ENCODE results near the gene KRTAP10-8.
"Not testable (repeated sequence)": the region's sequence is repeated elsewhere in the genome, so short reads cannot be mapped to it uniquely, and the experiment has no call there.

The KRTAP10-8 gene

DNA sequence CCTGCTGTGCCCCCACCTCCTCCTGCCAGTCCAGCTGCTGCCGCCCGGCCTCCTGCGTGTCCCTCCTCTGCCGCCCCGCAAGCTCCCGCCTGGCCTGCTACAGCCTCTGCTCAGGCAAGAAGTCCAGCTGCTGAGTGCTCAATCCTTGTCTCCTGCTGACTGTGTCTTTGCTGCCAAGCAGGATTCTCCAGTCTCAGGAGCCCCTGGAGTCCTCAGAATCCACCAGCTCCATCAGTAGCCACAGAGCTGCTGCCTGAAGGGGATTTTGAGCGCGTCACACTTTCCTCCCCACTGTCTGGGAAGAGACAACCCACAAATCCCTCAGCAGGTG, 35.3 kb downstream of the KRTAP10-8 start:
- DNase-seq: peak in 1 of 2 experiments; percentile 53

DNA sequence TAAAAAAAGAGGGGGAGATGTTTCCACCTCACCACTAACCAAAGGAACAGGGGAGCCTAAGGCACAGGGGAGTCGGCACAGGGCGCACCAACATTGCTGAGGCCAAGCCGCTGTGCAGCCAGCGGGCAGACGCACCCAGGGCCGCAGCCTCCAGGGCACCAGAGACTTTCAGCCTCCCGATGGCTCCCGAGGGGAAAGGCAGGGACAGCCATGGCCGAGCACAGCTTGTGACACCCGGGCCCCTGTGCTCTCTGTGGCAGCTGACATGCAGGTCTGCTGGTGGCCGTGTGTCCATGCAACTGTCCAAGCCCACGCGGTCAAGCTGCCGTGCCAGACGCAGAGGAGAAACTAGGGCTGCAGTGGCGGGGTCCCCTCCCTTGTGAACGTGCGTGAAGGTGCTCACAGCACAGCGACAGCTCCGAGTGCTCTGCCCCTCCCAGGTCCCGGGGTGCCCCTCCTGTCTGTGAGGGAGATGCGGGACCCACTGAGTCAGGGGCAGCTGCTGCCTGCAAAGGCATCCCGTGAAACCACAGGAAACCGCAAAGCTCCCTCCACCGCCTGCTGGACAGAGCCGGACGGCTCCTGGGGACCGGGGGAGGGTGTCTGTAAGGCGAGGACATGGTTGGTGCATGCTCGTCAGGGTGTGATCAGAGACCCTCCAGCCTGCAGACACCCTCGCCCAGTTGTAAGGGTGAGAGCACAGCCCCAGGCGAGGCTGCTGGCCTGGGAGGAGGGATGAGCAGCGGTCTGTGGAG, 36.9 kb downstream of the KRTAP10-8 start:
- DNase-seq: no peak

DNA sequence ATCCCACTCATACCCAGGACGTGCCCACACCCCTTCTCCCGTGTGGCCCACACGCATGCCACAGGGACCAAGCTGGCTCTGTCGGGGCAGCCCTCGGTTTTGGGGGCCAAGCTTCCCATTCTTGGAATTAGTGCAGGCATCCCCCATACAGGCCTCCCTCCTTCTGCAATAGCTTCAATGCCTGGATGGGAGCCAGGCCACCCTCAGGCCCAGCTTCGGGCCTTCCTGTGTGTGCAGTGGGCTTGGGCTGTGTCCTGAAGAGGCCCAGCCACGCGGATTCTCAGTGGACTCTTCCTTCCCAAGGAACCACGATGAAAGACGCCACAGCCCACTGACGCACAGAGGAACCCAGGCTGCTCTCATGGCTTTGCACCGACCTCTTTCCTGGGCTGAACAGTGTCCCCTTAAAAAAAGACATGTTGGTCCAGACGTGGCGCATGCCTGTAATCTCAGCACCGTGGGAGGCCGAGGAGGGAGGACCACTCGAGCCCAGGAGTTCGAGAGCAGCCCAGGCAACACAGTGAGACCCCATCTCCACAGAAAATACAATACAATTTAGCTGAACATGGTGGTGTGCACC, 37.7 kb downstream of the KRTAP10-8 start:
- no peak for DNase-seq

DNA sequence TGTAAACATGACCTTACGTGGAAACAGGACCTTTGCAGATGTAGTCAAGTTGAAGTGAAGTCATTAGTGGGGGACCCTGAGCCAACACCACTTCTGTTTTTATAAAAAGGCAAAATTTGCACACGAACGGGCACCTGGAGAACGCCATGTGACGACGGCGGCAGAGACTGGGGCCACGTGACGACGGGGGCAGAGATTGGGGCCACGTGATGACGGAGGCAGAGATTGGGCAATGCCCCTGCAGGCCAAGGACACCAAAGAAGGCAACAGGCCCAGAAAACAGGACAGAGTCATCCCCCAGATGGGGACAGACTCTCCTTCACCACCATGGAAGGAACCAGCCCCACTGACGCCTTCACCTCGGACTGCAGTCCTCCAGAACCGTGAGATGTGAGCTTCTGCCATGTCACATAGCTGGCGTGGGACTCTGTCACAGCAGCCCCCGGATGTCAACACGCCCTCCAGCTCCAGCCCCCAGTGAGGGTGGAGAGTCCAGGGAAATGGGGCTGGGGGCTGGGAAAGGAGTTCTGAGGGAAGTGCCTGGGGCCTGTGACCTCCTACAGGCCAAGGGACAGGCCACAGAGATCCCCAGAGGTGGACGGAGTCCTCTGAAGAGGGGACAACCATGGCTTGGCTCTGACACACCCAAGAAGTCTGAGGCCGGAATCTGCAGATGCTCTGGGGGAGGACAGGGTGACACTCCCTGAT, 38.5 kb downstream of the KRTAP10-8 start:
- DNase-seq: no peak

DNA sequence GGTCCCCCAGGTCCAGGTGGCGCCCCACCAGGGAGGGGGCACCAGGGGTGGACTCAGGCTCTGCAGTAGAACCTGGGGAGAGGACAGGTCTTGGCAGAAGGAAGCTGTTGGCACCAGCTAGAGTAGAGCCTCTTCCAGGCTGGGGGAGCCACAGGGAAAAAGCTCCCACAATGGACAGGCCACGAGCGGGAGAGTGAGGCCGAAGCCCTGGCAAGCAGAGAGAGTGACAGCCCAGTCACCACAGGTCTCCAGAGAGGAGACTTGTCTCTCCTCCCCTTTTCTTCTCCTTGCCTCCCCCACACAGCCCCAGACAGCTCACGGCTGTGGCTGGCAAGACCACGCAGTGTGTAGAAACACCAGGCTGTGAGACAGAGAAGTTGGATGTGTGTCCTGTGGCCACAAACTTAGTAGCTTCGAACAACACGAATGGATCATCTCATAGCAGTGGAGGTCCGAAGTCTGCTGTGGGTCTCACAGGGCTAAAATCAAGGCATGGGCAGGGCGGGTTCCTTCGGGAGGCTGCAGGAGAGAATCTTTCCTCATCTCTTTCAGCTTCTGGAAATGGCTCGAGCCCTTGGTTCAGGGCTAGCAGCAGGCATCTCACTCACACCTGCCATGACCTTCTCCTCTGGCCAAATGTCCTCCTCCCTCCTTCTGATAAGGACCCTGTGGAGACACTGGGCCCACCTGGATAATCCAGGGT, 39.2 kb downstream of the KRTAP10-8 start:
- no peak for DNase-seq

DNA sequence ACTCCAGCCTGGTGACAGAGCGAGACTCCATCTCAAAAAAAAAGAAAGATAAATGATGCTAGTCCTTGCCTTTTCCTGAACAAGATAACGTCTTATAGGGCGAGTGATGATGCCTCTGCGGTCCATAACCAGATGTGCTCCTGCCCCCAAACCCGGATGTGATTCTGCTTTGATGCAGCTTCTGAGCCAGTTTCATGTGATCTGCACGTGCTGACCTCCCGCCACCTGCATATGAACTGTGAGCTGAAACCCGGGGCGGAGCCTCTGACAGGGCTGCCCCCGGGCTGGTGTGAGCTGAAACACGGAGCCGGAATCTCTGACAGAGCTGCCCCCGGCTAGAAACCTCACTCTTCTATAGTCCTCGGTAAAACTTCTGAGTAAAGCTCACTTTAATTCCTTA, 41.2 kb downstream of the KRTAP10-8 start:
- peak in 1 of 2 experiments; percentile 13 for DNase-seq

DNA sequence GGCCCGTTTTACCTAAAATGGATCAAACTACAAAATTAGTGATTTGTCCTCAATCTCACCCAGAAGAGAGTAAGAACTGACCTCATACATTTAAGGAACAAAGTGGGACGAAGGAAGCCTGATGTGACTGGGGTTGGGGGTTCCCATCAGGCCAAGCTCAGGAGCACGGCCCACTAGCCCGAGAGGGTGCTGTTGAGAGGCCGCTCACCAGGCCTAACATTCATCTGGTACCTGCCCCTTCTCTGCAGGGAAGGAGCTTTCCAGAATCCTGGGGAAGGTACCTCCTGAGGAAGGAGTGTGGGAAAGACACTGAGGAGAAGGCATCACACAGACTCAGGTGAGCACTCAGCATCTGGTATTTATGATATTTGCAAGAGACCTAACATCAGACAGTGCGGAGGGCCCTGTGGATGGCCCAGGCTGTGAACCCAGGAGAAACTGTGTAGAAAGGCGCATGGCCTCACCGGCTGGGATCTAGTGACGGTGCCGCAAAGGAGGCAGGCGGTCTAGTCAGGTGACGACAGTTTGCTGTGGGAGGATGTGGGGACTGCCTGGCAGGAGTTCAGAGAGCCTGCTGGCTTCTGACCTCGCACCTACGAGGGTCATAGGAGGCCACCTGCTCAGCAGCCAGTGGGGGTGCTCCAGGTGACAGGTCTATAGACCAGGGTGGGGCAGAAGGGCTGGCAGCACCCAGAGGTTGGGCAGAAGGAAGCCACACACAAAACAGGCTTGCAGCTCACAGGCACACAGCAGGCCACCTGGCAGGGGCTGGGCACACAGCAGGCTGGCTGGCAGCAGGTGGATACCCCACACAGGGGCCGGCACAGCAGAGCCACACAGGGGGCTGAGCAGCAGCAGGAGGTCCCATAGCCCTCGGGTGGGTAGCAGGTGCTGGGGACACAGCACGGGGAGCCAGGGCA, 42.0 kb downstream of the KRTAP10-8 start:
- peak in 1 of 2 experiments; percentile 33 for DNase-seq

DNA sequence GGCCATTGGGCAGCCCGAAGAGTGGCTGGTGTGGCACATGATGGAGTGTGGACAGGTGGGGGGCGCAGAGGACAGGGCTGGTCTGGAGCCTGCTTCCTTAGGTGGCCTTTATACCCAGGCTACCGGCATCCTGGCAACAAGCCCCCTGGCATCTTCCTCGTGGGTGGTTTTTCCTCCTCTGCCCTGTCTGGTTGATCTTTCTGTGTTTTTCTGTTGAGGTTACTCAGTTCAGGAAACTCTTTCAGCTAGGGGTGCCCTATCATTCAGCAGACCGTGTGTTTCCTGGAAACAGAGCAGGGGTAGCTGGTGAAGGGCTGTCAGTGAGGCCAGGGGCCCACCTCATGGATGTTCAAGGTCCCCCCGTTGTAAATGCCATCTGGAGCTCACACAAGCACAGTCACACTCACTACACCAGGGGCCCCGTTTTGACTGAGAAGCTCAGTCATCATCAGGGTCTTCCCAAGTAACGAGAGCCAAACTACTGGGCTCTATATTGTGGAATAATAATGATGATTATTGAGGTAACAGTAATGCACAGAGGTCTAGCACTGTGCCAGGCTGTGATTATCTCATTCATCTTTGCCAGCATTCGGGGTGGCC, 42.8 kb downstream of the KRTAP10-8 start, which contains the start of gene KRTAP12-4:
Gene KRTAP12-4, minus strand, starts transcription at position 84 of the 600 bp plus-strand sequence. Its CDS starts 45 bp downstream, at position 39.
- no peak for DNase-seq

DNA sequence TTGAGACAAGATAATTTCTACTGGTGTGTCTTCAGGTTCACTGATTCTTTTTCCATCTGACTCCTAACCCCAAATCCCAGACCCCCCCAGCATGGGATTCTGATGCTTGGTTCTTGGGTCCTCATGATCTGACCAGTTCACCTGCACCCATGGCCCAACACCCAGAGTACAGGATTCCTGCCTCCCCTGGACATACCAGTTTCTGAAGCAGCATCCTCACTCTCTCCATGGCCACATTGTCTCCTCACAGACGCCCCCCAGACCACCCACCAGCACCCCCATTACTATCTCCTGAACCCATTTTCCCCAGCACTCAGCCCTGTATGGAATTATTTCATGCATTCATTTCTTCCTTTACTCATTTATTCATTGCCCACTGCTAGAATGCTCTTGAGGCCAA, 45.0 kb downstream of the KRTAP10-8 start:
- no peak for DNase-seq

DNA sequence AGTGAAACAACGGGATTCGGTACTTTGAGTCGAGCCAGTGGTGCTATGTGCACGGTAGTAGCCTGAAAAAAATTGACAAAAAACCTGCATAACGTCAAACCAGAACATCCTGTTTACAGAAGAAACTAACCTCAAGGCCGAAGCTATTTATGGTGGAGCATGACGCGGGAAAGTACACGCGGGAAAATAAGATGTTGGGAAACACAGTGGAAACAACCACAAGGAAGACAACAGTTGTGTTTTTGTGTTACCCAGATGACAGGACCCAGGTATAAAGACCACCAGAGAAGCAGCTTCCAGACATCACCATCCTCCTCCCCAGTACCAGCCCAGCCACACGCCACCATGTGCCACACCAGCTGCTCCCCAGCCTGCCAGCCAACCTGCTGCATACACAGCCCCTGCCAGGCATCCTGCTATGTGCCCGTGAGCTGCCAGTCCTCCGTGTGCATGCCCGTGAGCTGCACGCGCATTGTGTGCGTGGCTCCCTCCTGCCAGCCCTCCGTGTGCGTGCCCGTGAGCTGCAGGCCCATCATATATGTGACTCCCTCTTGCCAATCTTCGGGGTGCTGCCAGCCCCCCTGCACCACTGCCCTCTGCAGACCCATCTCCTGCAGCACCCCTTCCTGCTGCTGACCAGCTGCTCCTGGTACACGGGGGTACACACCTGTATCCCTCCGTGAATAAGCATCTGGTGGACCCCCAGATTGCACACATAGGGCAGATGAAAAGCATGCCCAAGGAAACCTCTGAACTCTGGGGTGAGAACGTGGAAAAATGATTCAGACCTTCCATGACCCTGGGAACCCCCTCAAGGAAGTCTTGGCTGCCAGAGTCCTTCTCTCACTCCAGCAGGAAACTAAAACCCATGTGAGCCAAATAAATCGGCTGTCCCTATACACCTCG, 46.0 kb downstream of the KRTAP10-8 start, which contains the start of gene KRTAP12-3:
Gene KRTAP12-3, plus strand, starts transcription at position 298 of the 906 bp plus-strand sequence. Its CDS starts 48 bp downstream, at position 346.
- no peak for DNase-seq

DNA sequence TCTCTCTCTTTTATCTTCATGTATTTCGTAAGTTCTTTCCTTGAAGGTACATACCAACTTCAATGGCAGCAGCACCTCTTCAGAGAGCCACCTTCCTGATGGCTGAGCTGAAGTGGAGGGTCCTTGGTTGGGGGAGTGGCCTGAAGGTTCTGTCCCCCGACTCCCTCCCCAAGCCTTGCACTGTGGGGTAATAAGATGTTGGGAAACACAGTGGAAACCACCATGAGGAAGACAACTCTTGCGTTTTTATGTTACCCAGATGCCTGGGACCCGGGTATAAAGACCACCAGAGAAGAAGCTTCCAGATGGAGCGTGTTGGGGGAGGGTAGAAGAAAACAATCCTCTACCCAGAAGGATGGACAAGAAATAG, 46.6 kb downstream of the KRTAP10-8 start:
- no peak for DNase-seq

DNA sequence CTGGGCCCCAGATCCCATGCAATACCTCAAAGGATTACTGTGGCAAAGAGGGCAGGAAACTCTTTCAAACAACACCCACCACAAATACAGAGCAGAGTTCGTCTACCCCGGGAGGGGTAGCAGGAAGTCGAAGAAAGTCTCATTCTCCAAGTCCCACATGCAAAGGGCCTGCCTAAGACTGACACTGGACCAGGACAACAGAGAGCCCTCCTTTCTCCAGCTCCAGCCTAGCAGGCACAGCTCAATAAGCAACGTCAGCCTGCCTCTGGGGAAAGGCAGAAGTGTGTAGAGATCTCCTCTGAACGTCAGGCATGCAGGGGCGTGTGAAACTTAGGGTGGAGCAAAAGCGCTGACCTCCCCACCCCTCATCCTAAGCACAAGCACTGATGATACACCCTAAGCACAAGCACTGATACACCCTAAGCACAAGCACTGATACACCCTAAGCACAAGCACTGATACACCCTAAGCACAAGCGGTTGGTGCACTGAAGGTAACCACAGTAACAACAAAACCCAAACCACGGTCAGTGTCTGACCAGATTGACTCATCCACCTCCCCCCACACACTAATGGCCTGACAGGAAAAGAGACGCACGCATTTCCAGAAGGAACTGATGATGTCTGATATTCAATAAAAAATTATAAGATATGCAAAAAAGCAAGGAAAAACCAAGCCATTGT, 47.2 kb downstream of the KRTAP10-8 start:
- no peak for DNase-seq

DNA sequence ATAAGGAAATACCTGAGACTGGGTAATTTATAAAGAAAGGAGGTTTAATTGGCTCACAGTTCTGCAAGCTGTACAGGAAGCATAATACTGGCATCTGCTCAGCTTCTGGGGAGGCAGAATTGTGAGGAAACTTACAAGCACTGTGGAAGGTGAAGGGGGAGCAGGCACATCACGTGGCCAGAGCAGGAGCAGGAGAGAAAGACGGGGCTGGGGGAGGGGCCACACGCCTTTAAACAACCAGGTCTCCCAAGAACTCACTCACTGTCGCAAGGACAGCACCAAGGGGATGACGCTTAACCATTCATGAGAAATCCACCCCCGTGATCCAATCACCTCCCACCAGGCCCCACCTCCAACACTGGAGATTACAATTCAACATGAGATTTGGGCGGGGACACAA, 49.7 kb downstream of the KRTAP10-8 start:
- not testable (repeated sequence) for DNase-seq

Measured in SHP77 (cell line).